Right ventricle myocardium superior (tissue), 1 donor: Measurements from ENCODE around the gene CBX4. TPM values are rescaled to one million over a fixed set of nuclear protein-coding genes. Genes with fewer than 3 reads are reported as not detected.
A peak's percentile ranks its signal among the peaks of the same experiment; 100 is the strongest.

ENCODE experiments used
- ATAC-seq: fragments of 200-7000 bp; cut with Tn5 transposase; one replicate; pipeline ENCODE4 v1.9.1; 2020; ENCODE audit warnings: mild to moderate bottlenecking; ENCODE audit not compliant: poor library complexity
- DNase-seq: peaks from one replicate; pipeline ENCODE4 v3.0.0-alpha.2; 2020
- intact Hi-C: fragments of 100-400 bp; cut with DNase I; formaldehyde crosslinking; loops from one replicate; pipeline ENCODE4 v1.11.2; 2022
- total RNA-seq: library from RNA; stranded (reverse); fragmentation: NEBNext Ultra II Directional; extraction: Animal tissue kit (Norgen Biotek cat#: 25700); gene quantifications from one replicate; pipeline ENCODE4 v1.2.1, GENCODE V29; 2021
- donor health status: DM: no; HTN: yes; CAD: no; lungs with severe emphysema.

The CBX4 gene
- total RNA-seq, 1 donor from 2014 or later, result 25.6 TPM

DNA sequence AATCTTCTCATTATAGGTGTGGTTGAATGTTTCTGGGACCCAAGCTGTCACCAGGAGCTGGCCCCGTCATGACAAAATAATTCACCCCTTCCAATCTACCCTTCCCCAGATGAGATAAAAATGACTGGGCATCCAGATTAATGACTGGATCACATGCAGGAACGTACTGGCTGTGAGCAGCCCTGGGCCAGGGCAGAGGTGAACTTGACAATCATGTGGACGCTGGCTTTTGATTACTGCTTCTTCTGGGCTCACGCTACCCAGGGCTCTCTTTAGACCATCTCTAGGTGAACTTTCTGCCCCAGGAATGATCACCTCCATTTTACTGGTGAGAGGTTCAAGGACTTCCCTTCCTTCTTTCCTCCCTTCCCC lies 18.3 kb downstream of the CBX4 start:
- ATAC-seq, result no peak

DNA sequence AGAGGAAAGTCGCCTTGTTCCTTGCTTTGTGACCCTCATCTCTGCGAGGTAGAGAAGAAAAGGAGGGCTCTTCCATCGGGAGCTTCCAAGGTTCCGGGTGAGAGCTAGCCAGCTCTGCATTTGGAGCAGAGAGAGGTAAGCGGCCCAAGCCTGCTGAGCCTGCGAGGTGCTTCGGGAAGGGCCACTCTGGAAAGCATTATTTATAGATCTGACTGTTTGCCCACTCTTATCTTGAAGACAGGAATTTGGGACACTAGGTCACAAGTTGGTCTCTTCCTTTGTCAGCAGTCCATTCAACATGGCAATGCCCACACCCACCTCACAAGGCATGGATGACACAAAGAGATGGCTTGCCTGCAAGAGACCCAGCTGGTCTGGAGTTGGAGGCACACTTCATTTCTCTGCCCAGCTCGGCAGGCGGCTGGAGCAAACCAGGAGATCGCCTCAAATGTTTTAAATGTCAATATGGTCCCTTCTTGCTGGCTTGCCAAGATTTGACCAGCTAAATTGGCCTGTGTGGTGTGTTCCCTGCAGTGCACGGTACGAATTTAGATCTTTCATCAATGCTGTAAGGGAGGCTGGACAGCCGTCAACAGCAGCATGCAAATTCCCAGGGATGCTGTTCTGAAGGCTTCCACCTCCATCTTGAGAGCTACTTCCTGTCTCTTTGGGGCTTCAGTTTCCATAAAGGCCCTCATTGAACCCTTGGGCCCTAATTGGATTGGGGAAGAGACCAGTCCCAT lies 19.5 kb downstream of the CBX4 start:
- DNase-seq (no peak), ATAC-seq (peak; percentile 79)
- intact Hi-C loops, result no loop called here

More for the DNA sequence above, 18.3 kb downstream of the CBX4 start:
- intact Hi-C loops, result no loop called here
- no peak for DNase-seq

DNA sequence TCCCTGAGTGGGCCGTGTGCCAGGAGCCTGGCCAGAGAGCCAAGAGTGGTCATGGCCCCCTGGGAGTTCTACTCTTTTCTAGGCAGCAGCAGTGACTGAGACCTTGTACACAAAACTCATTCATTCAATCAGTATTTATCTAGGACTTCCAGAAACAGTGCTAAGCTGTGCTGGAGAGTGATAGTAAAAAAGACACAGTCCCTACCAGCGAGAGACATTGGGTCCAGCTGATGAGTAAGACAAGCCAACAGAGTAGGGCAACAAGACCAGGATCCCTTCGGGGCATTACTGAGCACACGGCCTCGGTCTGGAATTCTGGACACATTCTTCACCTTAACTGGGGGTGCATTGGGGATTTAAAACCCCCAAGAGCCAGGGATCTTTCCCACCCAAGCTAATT lies 20.2 kb downstream of the CBX4 start:
- ATAC-seq (no peak), DNase-seq (no peak)
- intact Hi-C loops, result no loop called here

DNA sequence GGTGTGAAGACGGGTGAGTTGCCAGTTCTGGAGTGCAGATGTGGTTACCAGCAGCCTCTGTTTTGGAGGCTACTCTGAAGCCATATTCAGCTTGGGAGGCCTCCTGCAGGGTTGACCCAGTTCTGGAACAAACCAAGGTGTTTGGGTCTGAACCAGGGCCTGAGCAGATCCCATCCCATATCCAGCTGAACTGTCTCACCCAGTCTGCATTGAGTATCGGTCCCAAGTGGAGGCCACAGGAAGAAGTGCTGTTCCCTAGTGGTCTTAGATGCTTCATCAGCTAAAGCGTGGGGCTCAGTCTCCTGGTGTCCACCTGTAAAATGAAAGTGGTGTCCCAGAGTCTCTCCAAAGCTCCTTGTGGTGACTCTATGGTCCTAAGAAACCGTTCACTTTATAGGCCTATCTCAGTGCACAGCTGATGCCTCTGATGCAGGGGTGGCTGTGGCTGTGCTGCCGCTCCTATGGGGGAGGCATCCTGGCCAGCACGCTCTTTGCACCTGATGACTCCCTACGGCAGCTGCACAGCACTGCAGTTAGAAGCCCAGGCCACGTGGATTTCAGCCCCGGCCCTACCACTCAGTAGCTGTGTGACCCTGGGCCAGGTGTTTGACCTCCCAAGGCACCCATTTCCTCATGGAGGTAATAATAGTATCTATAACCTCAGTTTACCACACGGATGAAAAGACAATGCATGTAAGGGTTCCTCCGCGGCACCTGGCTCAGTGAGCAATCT lies 21.0 kb downstream of the CBX4 start:
- ATAC-seq (no peak), DNase-seq (no peak)
- intact Hi-C loops, result no loop called here

DNA sequence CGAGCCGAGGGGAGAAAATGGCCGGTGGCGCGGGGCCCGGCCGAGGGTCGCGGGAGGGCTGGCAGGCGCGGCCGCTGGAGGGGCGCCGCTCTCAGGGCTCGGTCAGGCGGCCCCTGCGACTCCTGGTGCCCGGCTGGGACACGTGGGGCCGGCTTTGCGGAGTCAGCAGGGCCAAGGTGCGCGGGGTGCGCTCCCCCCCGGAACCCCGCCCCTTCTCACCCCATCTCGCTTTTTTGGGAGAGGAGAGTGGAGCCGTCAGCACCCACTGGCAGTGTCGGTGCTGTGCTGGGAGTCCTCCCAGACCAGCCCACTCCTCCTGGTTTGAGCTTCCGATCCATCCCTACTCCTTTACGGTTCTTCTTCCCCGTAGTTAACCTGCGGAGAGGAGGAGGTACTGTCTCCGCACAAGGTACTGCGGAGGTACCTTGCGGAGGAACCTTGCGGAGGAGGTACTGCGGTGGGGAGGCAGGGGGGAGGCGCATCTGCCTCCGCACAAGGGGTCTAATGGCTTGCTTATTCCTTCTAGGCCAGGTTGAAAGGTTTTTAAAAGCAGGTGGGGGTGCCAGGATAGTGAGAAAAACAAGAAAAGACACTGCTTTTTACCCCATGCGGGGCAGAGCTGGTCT lies 23.3 kb downstream of the CBX4 start:
- DNase-seq, result no peak
- ATAC-seq, result no peak
- intact Hi-C loops, result no loop called here

DNA sequence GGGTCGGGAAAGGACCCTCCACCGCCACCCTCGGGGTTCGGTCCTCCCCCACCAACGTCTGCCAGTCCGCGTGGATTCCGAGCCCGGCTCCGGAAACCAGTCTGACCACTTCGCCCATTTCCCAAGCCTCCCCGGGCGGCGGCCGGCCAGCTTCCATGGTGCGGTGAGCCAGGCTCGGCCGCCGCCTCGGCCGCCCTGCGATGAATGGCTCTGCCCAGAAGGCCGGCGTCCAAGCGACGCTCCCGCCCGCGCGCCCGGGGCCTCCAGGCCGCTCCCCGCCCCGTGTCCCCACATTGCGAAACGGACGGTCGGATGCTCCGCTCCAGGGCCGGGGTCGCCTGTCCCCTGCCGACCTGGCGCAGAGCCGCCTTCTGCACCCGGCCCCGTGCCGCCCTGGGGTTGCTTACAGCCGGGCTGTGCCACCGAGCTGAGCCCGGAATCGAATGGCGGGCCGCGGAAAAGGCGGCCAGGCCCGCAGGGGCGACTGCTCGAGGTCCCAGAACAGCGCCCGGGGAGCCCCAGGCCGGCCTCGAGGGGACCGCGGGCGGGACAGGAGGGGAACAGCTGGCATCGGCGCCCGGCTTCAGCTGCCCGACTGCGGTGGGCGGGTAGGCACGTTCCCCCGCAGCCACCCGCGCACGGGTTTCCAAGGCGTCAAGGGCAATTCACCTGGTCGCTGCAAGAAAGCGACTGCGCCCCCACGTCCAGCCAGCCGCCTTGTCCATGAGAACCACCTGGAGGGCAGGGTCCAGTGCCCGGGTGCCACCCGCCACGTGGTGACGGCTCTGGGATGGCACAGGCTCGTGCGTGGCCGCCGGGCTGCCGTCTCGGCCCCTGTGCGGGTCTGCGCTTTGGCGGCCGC lies 24.0 kb downstream of the CBX4 start:
- DNase-seq, result peak; percentile 70
- peak; percentile 15 for ATAC-seq
- intact Hi-C loops, result no loop called here

DNA sequence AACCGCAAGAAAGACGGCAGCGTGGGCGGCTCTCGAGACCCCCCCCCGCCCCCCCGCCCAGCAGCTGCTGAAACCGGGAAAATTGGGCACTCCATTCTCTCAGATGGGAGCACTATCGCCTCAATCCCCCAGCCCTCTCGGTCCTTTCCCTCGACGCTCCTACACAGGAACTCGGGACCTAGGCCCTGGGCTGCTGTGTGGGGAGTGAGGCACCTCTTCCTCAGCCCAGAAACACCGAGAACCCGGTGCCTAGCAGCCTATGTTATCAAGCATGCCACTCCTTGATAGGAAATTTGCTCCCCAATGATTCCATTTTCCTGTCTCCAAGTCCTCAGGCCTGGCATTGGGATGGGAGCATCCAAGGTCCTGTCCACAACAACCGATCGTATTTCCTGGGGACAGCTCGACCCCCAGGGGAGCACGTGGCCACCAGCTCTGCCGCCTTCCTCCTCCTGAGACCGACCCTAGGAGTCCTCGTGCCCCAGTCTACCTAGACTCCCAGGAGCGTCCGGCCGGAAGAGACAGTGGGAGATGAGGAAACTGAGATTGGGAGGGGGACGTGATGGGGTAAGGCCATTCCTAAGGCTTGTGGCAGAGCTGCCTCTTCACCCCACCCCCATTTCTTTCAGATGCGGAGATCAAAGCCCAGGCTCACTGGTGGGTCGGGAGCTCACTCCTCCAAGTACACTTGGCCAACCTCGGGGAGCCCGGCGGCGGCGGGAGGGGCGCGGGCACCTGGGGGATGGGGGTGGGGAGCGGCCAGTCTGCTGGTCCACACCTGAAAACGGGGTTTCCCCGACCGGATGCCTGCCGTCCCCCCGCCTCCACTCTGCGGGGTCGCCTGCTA lies 24.9 kb downstream of the CBX4 start:
- intact Hi-C loops, result no loop called here
- DNase-seq, result no peak

DNA sequence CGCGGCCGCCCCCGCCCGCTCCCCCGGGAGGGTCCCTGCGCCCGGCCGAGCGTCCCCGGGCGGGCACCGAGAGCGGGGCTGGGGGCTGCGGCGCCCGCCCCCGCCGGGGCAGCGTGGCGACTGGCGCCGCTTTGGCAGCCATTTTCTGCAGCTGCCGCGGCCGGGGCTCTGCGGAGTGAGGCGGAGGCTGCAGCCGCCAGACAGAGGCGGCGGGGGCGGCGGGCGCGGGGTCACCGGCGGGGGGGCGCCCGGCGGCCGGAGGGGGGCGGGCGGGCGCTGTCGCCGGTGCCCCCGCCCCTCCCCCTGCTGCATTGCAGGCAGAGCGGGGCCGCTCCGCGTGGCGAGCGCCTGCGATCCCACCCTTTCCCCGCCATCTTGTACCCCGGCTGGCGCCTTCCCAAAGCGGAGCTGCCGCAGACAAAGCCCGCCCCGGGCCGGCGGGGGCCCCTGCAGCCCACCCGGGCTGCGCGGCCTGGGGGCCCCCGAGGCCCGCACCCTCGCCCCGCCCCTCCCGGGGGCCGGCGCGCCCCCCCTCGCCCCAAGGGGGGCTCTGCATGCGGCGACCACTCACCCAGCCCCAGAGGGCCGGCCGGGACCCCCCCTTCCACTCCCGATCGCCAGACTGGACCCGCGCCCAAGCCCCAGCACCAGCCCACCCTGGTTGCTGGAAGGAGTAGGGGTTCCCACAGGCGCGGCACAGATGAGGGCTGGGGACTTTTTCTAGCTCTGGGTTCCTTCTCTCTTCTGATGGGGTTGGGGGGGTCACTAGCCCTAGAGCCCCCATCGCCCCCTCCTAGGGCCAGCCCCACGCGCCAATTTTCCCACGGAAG lies 25.7 kb downstream of the CBX4 start:
- DNase-seq (no peak), ATAC-seq (no peak)
- intact Hi-C loops, result no loop called here

More for the DNA sequence above, 24.9 kb downstream of the CBX4 start:
- no peak for ATAC-seq

DNA sequence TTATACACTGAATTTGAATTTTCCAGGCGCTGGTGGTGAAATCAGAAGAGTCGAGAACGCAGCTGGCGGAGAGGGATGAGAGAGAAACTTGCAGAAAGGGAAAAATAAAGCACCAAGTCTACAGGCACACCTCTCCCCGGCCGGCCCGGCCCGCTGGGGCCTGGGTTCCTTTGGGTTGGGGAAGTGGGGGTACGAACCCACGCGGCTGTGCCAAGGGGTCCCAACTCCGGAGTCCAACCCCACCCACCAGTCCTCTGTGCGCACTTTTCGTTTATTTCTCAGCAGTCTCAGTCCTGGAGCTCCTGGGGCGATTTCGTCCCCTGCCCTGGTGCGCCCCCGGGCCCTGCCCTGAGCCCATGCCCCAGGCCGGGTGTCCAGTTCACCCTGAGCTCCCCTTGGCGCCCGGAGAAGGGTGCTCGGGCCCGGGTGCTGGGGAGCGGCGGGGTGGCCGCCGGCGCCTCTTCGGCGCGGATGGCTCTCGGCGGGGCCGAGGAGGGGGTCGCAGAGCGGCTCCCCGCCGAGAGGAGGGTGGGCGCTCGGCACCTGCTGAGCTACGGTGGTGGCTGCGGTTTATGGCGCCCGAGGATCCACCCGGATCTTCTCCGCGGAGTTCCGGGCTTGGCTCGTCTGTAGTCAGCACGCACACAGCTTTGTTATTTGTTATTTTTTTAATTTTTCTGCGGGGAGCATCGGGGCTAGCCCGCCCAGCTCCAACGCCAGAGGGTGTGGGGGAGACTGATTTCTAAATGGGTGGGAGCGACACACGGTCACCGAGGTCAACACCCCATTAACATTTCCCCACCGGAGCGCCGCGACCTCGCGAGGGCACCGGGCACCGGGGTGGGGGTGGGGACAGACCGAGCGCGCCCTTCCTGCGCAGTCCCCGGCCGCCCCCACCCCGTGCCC lies 26.6 kb downstream of the CBX4 start:
- intact Hi-C loops, result no loop called here
- no peak for DNase-seq

DNA sequence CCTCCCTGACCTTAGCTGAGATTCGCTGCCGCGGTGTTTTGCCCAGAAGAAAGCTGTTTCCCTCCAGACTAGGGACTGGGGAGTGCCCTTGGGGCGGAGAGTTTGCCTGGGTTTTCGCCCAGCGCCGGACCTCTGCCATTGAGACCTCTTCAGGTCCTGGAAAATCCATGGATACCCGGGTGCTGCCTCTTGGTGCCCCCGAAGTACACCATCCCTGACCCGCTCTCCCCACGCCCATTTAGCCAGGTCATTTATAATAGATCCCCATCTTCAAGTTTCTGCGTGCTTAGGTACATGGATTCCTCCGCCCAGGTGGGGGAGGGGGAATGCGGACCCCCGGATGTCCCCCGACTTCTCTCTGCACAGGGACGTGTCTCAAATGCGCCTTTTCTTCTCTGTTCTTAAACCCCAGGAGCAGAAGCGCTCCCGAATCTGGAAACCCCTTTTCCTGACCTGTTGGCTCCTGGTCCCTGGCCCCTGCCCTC lies 27.3 kb downstream of the CBX4 start:
- ATAC-seq (no peak), DNase-seq (no peak)
- intact Hi-C loops, result no loop called here

More for the DNA sequence above, 26.6 kb downstream of the CBX4 start:
- ATAC-seq, result no peak

DNA sequence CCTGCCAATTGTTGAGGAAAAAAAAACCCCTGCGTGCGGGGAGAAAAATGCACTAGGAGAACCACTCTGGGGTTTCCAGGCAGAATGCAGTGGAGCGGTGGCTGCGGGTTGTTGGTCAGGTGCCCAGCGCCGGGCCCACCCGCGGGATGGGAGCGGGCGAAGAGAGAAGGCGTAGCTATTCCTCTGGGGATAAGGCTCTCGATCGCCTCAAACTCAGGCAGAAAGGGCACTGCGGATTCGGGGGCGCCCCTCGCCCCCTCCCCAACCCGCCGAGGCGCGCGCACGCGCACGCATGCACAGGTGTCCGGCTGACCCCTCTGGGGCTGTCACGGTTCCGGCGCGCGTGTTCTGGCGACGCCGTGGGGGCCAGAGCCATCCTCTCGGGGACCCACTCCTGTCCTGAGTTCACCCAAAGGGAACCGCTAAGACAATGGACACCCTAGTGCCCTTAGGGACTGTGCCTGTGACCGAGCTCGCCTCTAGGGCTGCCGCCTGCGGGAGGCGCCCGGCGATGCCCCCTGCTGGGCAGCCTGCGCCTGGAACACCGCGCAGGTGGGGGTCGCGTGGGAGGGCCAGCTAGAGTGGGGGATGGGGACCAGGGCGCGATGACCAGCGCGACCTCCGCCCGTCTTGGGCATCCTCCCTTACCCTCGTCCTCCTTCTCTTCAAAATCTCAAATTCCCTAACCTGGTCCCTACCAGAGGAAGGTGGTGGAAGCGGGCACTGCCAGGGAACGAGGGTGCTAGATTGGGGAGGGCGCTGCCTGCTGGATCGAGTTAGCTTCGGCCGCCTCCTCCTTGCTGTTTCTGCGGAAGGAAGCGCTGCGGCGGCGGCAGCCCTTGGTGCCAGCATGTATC lies 28.0 kb downstream of the CBX4 start:
- intact Hi-C loops, result no loop called here
- ATAC-seq, result peak; percentile 72

DNA sequence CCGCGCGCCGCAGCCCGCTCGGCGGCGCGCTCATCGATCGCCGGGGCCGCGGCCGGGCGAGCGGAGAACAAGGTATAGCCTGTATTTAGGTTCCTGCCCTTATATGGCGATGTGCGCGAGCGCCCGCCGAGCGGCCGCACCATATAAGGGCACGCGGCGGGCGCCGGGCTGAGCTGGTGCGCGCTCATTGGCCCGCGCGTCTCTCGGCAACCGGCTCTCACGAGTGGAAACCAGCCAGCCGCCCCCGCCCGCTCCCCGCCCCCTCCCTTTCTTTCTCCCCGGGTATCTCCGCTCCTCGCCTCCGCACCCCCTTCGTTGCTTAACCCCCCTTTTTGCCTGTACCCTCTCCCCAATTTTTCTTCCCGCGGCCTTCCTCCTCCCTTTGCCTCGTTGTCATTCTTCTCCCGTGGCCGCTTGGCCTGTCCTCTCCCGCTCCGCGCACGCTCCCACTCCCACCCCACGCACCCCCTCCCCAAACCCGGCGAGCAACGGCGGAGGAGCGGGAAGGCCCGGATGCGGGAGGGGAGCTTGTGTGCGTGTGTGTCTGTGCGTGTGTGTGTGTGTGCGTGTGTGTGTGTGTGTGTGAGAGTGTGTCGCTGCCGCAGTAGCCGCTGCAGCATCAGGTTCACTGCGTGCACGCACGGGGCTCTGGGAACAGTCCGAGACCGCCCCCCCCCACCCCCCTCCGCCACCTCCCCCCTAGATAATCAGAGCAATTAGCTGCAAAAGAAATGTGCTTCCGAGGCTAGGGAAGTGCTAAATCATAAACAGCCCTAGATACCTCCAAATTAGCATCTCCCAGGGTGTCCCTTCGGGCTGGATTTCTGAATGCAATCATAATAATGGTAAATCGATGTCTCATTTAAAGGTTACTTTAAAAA lies 28.9 kb downstream of the CBX4 start:
- ATAC-seq (peak; percentile 79), DNase-seq (peak; percentile 82)
- intact Hi-C loops, result no loop called here

More for the DNA sequence above, 28.0 kb downstream of the CBX4 start:
- DNase-seq, result peak; percentile 60

DNA sequence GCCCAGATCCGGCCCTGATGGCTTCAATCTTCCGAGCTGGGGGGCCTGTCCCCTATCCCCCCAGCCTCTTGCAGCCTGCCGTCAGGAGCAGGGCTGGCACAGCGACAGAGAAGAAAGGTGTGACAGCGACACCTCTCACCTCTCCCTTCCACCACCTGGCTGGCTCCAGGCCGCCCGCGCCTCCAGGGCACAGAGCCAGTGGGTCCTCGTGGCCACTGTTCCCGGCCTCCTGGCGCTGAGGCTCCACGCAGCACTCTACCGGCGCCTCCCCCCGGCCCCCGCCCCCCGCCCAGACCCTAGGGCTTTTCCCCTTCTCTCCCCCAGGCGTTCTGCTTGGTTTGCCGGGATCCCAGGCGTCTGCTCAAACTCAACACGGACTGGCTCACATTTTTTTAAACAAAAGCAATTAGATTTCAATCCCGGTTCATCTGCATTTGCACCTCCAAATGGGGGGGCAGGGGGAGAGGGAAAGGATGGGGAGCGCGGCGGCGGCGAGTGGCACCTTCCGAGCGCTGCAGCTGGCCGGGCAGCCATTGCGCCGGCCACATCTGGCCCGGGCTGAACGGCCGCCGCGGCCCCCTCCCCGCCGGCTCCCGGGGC lies 29.6 kb downstream of the CBX4 start:
- DNase-seq, result no peak
- intact Hi-C loops, result no loop called here
- no peak for ATAC-seq
